ENCODE measurements around the gene BZW1. TPM values are rescaled to one million over a fixed set of nuclear protein-coding genes. Genes with fewer than 3 reads are reported as not detected.

BZW1 gene
- total and polyA plus RNA-seq, 2 experiments from 2014 or later, result 118 to 323 TPM

- TF ChIP-seq CTCF (conservative IDR thresholded peaks at IDR 0.05; ENCODE audit: low read depth in 2 of 2) (no peak), JUNB (IDR thresholded peaks at IDR 0.05; ENCODE audit: unreplicated experiment) (no peak), ZNF114 (CRISPR knock-in tag; IDR thresholded peaks at IDR 0.05) (no peak), NANOG (IDR thresholded peaks at IDR 0.05; ENCODE audit: borderline replicate concordance) (no peak), ETS1 (IDR thresholded peaks at IDR 0.05) (no peak), ZNF462 (CRISPR knock-in tag; IDR thresholded peaks at IDR 0.05) (no peak)
- no peak for ATAC-seq
- Histone ChIP-seq H3K4me2 (no peak overlapping the region), H3F3A (replicated peaks; ENCODE audit: low read depth) (no peaks in the 10 kb centered on the region), H3K4me1 (ENCODE audit: insufficient read depth) (no peaks in the 10 kb centered on the region), H2AFZ (no peak overlapping the region; the same call in 1 of the 2 replicates), H3K4me3 (no peak overlapping the region), H4K20me1 (replicated peaks; ENCODE audit: insufficient read depth) (no peaks in the 10 kb centered on the region), H3K36me3 (ENCODE audit: insufficient read depth) (no peaks in the 10 kb centered on the region), H3K79me2 (replicated peaks; ENCODE audit: insufficient read depth) (no peaks in the 10 kb centered on the region), H3K27ac (ENCODE audit: low read depth) (no peak overlapping the region), H3K27me3 (ENCODE audit: insufficient read depth) (no peaks in the 10 kb centered on the region), H3K9me2 (ENCODE audit: insufficient read depth) (no peaks in the 10 kb centered on the region)
- no peak overlapping the region for H3K4me3 Mint-ChIP-seq
- H3K36me3 Mint-ChIP-seq (ENCODE audit: low read depth), result no peaks in the 10 kb centered on the region; the same call in 2 of the 3 replicates
- H3K27me3 Mint-ChIP-seq (ENCODE audit: insufficient read depth, low read depth, poor library complexity), result peaks cover 2% of the 10 kb centered on the region
- peaks cover 15% of the 10 kb centered on the region for H3K4me1 Mint-ChIP-seq
- no peak for DNase-seq (ENCODE audit: low spot score)
- H3K27ac Mint-ChIP-seq, result 0 out of 2 replicates have a peak overlapping the region, but pooled peaks have one; percentile 38
- peaks cover 3% of the 10 kb centered on the region; the same call in 2 of the 3 replicates for H3K9me3 Mint-ChIP-seq
Observed at GRCh38 chr2:200774920-200775319, 36.8 kb upstream of the BZW1 start.

All from GM23338 (cell line).